ENCODE data around the gene DTHD1.

- no peak for TF ChIP-seq CTCF (IDR thresholded peaks at IDR 0.05)
- TF ChIP-seq POLR2A (IDR thresholded peaks at IDR 0.05) = no peak
- TF ChIP-seq POLR2AphosphoS5 (IDR thresholded peaks at IDR 0.05) = no peak
Measured at GRCh38 chr4:36312511-36312910, 31.1 kb downstream of the DTHD1 start.
